OCI-LY1 (cell line): ENCODE measurements around the gene ANKRD13C.
"Not testable (repeated sequence)": the region's sequence is repeated elsewhere in the genome, so short reads cannot be mapped to it uniquely, and the experiment has no call there.

ENCODE experiments used
- H2AFZ ChIP-seq: fragments of 200-600 bp; sonication (generic), shearing (Covaris generic); 2 replicates; pipeline ENCODE4 v1.6.0; 2014; ENCODE audit warnings: antibody characterized with exemption, mild to moderate bottlenecking, low read length
- H3F3A ChIP-seq: fragments of 200-600 bp; sonication (generic), shearing (Covaris generic); 2 replicates; pipeline ENCODE4 v1.6.0; 2014; ENCODE audit warnings: mild to moderate bottlenecking, antibody characterized with exemption, low read length, moderate library complexity; ENCODE audit not compliant: insufficient read depth
- H3K27ac ChIP-seq: fragments of 200-600 bp; sonication (generic); 2 replicates; pipeline ENCODE4 v1.5.1; 2014; ENCODE audit warnings: low read length, mixed run types, mild to moderate bottlenecking, low read depth; ENCODE audit not compliant: poor library complexity, severe bottlenecking
- H3K27me3 ChIP-seq: fragments of 200-600 bp; sonication (generic); 2 replicates; pipeline ENCODE4 v1.6.0; 2014; ENCODE audit warnings: antibody characterized with exemption, mild to moderate bottlenecking, low read length, moderate library complexity; ENCODE audit not compliant: insufficient read depth
- H3K36me3 ChIP-seq: fragments of 200-600 bp; sonication (generic); 2 replicates; pipeline ENCODE4 v1.6.1; 2014; ENCODE audit warnings: mild to moderate bottlenecking, antibody characterized with exemption, low read length, moderate library complexity, mixed read lengths; ENCODE audit not compliant: insufficient read depth
- H3K4me1 ChIP-seq: fragments of 200-600 bp; sonication (generic); 2 replicates; pipeline ENCODE4 v1.5.1; 2014; ENCODE audit warnings: mild to moderate bottlenecking, low read length, moderate library complexity; ENCODE audit not compliant: insufficient read depth, severe bottlenecking
- H3K4me2 ChIP-seq: fragments of 200-600 bp; sonication (generic), shearing (Covaris generic); 2 replicates; pipeline ENCODE4 v1.6.1; 2014; ENCODE audit warnings: low read length
- H3K4me3 ChIP-seq: fragments of 200-600 bp; sonication (generic); 2 replicates; pipeline ENCODE4 v1.5.1; 2014; ENCODE audit warnings: low read length, low read depth, mild to moderate bottlenecking, mixed read lengths; ENCODE audit not compliant: poor library complexity, severe bottlenecking
- H3K79me2 ChIP-seq: fragments of 200-600 bp; shearing (Covaris generic); 2 replicates; pipeline ENCODE4 v1.6.1; 2016; ENCODE audit warnings: mixed run types, low read length, mixed read lengths; ENCODE audit not compliant: insufficient read depth
- H3K9ac ChIP-seq: fragments of 200-600 bp; sonication (generic), shearing (Covaris generic); 2 replicates; pipeline ENCODE4 v1.6.1; 2014; ENCODE audit warnings: mild to moderate bottlenecking, low read length, mixed read lengths
- H3K9me2 ChIP-seq: fragments of 200-600 bp; sonication (generic), shearing (Covaris generic); 2 replicates; pipeline ENCODE4 v1.6.1; 2014; ENCODE audit warnings: low read depth, mild to moderate bottlenecking, low read length, mixed read lengths
- H3K9me3 ChIP-seq: fragments of 200-600 bp; shearing (Covaris generic); 2 replicates; pipeline ENCODE4 v1.6.1; 2014; ENCODE audit warnings: low read length, mixed read lengths
- H4K20me1 ChIP-seq: fragments of 200-600 bp; sonication (generic), shearing (Covaris generic); 2 replicates; pipeline ENCODE4 v1.6.0; 2016; ENCODE audit warnings: mild to moderate bottlenecking, low read length; ENCODE audit not compliant: insufficient read depth
- CTCF ChIP-seq: fragments of 200-600 bp; sonication (generic), shearing (Covaris generic); IDR thresholded peaks from 2 replicates; pipeline ENCODE4 v1.5.1; 2017; ENCODE audit warnings: mild to moderate bottlenecking, antibody characterized with exemption, low read length, moderate library complexity, mixed read lengths
- EZH2 ChIP-seq: fragments of 200-600 bp; sonication (generic), shearing (Covaris generic); IDR thresholded peaks from 2 replicates; pipeline ENCODE4 v1.8.0; 2017; ENCODE audit warnings: borderline replicate concordance, mixed run types, mild to moderate bottlenecking, antibody characterized with exemption, low read length, moderate library complexity, mixed read lengths

The ANKRD13C gene

GRCh38 chr1:70382682-70383081 lies 28.2 kb upstream of the ANKRD13C start:
- Histone ChIP-seq H3K27me3 (no peaks in the 10 kb centered on the region), H2AFZ (no peak overlapping the region), H3K9me3 (no peaks in the 10 kb centered on the region), H3K9ac (no peak overlapping the region), H3K27ac (no peak overlapping the region), H3K4me1 (no peaks in the 10 kb centered on the region), H3K4me2 (no peak overlapping the region), H3K36me3 (no peaks in the 10 kb centered on the region), H3K79me2 (no peaks in the 10 kb centered on the region), H3K9me2 (no peaks in the 10 kb centered on the region), H4K20me1 (no peaks in the 10 kb centered on the region), H3K4me3 (no peak overlapping the region), H3F3A (no peaks in the 10 kb centered on the region)
- TF ChIP-seq EZH2, result no peak
- no peak for TF ChIP-seq CTCF

DNA sequence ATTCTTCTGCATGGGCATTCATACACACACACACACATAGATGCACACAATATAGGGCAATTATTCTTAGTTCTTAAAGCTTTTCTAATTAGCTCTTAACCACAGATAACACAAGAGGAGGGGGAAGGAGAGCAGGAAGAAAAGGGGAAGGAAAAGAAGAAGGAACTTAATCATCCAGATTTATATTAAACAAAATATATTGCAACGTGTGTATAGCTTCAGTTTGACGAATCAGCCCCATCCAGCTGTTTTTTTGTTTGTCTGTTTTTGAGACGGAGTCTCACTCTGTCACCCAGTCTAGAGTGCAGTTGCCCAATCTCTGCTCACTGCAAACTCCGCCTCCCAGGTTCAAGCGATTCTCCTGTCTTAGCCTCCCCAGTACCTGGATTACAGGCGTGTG lies 21.7 kb upstream of the ANKRD13C start:
- Histone ChIP-seq H3K9me2 (no peaks in the 10 kb centered on the region), H3K27ac (no peak overlapping the region), H3K27me3 (no peaks in the 10 kb centered on the region), H3K36me3 (no peaks in the 10 kb centered on the region), H4K20me1 (no peaks in the 10 kb centered on the region), H3K4me2 (no peak overlapping the region), H3K79me2 (no peaks in the 10 kb centered on the region), H3K4me1 (no peaks in the 10 kb centered on the region), H3F3A (no peaks in the 10 kb centered on the region), H3K4me3 (no peak overlapping the region), H2AFZ (no peak overlapping the region), H3K9me3 (no peaks in the 10 kb centered on the region), H3K9ac (no peak overlapping the region)
- no peak for TF ChIP-seq EZH2
- no peak for TF ChIP-seq CTCF

- not testable (repeated sequence) for H4K20me1 ChIP-seq, H3K27ac ChIP-seq, H3F3A ChIP-seq
Observed at GRCh38 chr1:70373580-70373979, 19.1 kb upstream of the ANKRD13C start.

DNA sequence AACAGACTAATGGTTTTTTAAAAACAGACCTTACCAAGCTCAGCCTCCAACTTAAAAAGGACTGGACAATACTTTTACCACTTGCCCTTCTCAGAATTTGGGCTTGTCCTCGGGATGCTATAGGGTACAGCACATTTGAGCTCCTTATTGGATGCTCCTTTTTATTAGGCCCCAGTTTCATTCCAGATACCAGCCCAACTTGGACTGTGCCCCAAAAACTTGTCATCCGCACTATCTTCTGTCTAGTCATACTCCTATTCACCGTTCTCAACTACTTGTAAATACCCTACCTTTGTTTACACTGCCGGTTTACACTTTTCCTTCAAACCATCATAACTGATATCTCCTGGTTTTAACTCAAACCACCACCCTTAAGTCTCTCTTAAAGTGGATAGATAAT lies 17.9 kb upstream of the ANKRD13C start:
- Histone ChIP-seq H3K79me2 (no peaks in the 10 kb centered on the region), H3K27me3 (no peaks in the 10 kb centered on the region), H2AFZ (no peak overlapping the region), H3K9me2 (no peaks in the 10 kb centered on the region), H3F3A (no peaks in the 10 kb centered on the region), H3K4me3 (no peak overlapping the region), H4K20me1 (no peaks in the 10 kb centered on the region), H3K9ac (no peak overlapping the region), H3K9me3 (no peaks in the 10 kb centered on the region), H3K4me1 (no peaks in the 10 kb centered on the region), H3K27ac (no peak overlapping the region), H3K4me2 (no peak overlapping the region), H3K36me3 (no peaks in the 10 kb centered on the region)
- TF ChIP-seq EZH2 (no peak), CTCF (no peak)

More at GRCh38 chr1:70373580-70373979, 19.1 kb upstream of the ANKRD13C start:
- H3K27me3 ChIP-seq, H3K4me1 ChIP-seq, H3K9ac ChIP-seq, H2AFZ ChIP-seq, H3K4me3 ChIP-seq, H3K4me2 ChIP-seq, H3K36me3 ChIP-seq, H3K9me3 ChIP-seq, H3K79me2 ChIP-seq, H3K9me2 ChIP-seq: not testable (repeated sequence)

- not testable (repeated sequence) for H4K20me1 ChIP-seq, H3K36me3 ChIP-seq, H3K9me2 ChIP-seq, H3K9ac ChIP-seq, H3K4me2 ChIP-seq, H3K4me1 ChIP-seq, H2AFZ ChIP-seq, H3K9me3 ChIP-seq, H3K79me2 ChIP-seq, H3F3A ChIP-seq, H3K27me3 ChIP-seq, H3K4me3 ChIP-seq, H3K27ac ChIP-seq
Observed at GRCh38 chr1:70371586-70371985, 17.1 kb upstream of the ANKRD13C start.

- not testable (repeated sequence) for H3K27ac ChIP-seq, H3K9me3 ChIP-seq, H2AFZ ChIP-seq, H3K27me3 ChIP-seq, H4K20me1 ChIP-seq, H3K9me2 ChIP-seq, H3K9ac ChIP-seq, H3F3A ChIP-seq, H3K36me3 ChIP-seq, H3K4me3 ChIP-seq, H3K4me1 ChIP-seq, H3K4me2 ChIP-seq, H3K79me2 ChIP-seq
Observed at GRCh38 chr1:70367397-70367796, 12.9 kb upstream of the ANKRD13C start.
